Spleen (tissue), 7 donors: ENCODE data around the gene RFXAP.

Source experiments
- CTCF ChIP-seq, 11 experiments: fragments of 200-600 bp in 7 of 11; fragments of 450-650 bp in 4 of 11; sonication (generic) in 4 of 11; IDR thresholded peaks in 8 of 11; conservative IDR thresholded peaks in 3 of 11; 1 replicate in 7 of 11; 2 replicates in 4 of 11; pipeline versions ENCODE4 v1.4.0 to v1.8.0; 2016 to 2021; ENCODE audit warnings: antibody characterized with exemption in 11 of 11, inconsistent platforms in 4 of 11, mild to moderate bottlenecking in 1 of 11
- POLR2AphosphoS5 ChIP-seq, 3 donors: sonication (generic); formaldehyde crosslinking; IDR thresholded peaks; one replicate each; pipeline ENCODE4 v1.5.1; 2017; ENCODE audit warnings: antibody characterized with exemption in 3 of 3
- donor health status: DM: no; HTN: no; CAD: no; lungs with moderate emphysema.
- donor health status: DM: no; HTN: no; CAD: no.
- donor health status: DM: no; HTN: no; CAD: no.

- TF ChIP-seq CTCF (IDR thresholded peaks at IDR 0.05 in 8 of 11, conservative IDR thresholded peaks at IDR 0.05 in 3 of 11) (no peak), POLR2AphosphoS5 (IDR thresholded peaks at IDR 0.05) (no peak)
These were observed 56.4 kb downstream of the RFXAP start for GRCh38 chr13:36875431-36875830.
